Esophagus squamous epithelium (tissue), 5 donors: ENCODE measurements around the gene FAM83E. TPM values are rescaled to one million over a fixed set of nuclear protein-coding genes. Genes with fewer than 3 reads are reported as not detected.

Experiments
- DNase-seq: peaks from one replicate; lab custom pipeline; 2025; lab: John Stamatoyannopoulos, UW
- H3K27ac ChIP-seq, 4 donors: fragments of 200-600 bp; sonication (generic); one replicate each; pipeline ENCODE4 v1.5.1; 2016 to 2019; ENCODE audit warnings: mild to moderate bottlenecking in 1 of 4
- H3K27me3 ChIP-seq, 4 donors: fragments of 200-600 bp; sonication (generic); 1 replicate in 3 of 4; 2 replicates in 1 of 4; pipeline versions ENCODE4 v1.5.1 to v1.6.0; 2017 to 2021; ENCODE audit warnings: antibody characterized with exemption in 1 of 4
- H3K36me3 ChIP-seq, 3 donors: fragments of 200-600 bp; sonication (generic); one replicate each; pipeline ENCODE4 v1.5.1; 2016 to 2019
- H3K4me1 ChIP-seq, 3 donors: fragments of 200-600 bp; sonication (generic); one replicate each; pipeline ENCODE4 v1.5.1; 2017 to 2019
- H3K4me3 ChIP-seq, 4 donors: fragments of 200-600 bp; sonication (generic); 1 replicate in 3 of 4; 2 replicates in 1 of 4; pipeline ENCODE4 v1.5.1; 2016 to 2019; ENCODE audit warnings: mild to moderate bottlenecking in 2 of 4, moderate library complexity in 1 of 4
- H3K9me3 ChIP-seq, 3 donors: fragments of 200-600 bp; sonication (generic); one replicate each; pipeline ENCODE4 v1.5.1; 2016 to 2019
- CTCF ChIP-seq, 6 experiments: fragments of 450-650 bp in 4 of 6; fragments of 200-600 bp in 2 of 6; sonication (generic) in 2 of 6; IDR thresholded peaks; one replicate each; pipeline ENCODE4 v1.5.1; 2016 to 2019; ENCODE audit warnings: antibody characterized with exemption in 6 of 6, mild to moderate bottlenecking in 4 of 6, moderate library complexity in 4 of 6
- POLR2A ChIP-seq, 4 donors: fragments of 450-650 bp; IDR thresholded peaks; one replicate each; pipeline ENCODE4 v1.6.1; 2017; ENCODE audit warnings: antibody characterized with exemption in 4 of 4, mild to moderate bottlenecking in 4 of 4, moderate library complexity in 3 of 4
- WGBS, 2 donors: methylation state at CpG; one replicate each; pipeline ENCODE4 v1.1.5; 2018; 5-methylcytosine and 5-hydroxymethylcytosine counted together
- intact Hi-C: fragments of 100-400 bp; cut with DNase I; formaldehyde crosslinking; loops from one replicate; pipeline ENCODE4 v1.15.0; 2022
- total RNA-seq, 4 donors: library from RNA; depleted of rRNA; stranded (reverse); fragments of >200 nt; gene quantifications; one replicate each; pipeline ENCODE4 v1.1.0, GENCODE V29; 2016
- donor health status: DM: yes; HTN: yes; CAD: no.

Gene FAM83E
- total RNA-seq, 4 donors from 2014 or later: 3.1 to 12.3 (median 8.6) TPM

DNA sequence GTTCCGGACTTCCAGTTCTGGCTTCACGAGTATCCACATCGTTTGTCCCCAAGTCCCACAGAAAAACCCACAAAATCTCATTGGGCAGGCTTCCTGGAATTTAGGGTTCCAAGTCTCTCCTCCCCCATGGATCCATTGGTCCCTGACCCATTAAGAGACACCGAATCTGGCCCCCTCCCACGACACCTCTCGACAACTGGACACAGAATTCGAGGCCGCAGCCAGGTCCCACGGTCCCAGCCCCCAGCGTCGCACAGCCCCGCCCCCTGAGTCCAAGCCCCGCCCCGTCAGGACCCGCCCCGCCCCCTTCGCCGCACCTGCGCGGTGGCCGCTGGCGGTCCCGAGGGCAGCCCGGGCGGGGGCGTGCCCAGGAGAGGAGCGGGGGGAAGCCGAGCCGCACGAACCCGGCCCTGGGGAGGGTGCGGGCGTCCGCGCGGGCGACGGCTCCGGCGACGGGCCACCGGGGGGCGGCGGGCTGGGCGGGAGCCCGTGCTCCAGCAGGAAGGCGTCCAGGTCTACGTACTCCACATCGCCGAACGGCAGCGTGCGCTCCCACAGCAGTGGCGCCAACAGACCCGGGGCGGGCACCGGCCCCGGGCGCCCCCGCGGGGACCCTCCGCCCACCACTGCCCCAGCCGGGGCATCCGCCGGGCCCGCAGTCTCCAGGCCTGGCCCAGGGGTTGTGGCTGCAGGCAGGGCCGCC is 20.5 kb upstream of the FAM83E start:
- Histone ChIP-seq H3K27ac (peak overlapping the region; percentile 95 to 98 (median 96)), H3K4me3 (peak overlapping the region; percentile 63 to 86 (median 76)), H3K27me3 (no peaks in the 10 kb centered on the region), H3K4me1 (peaks cover 45 to 86% (median 52%) of the 10 kb centered on the region in 3 donors), H3K36me3 (peaks cover 0 to 27% (median 0%) of the 10 kb centered on the region in 3 donors), H3K9me3 (no peaks in the 10 kb centered on the region)
- no peak for DNase-seq
- TF ChIP-seq POLR2A (IDR thresholded peaks at IDR 0.05): peak in 3 of 4 donors; percentile 68 to 92 (median 85)
- TF ChIP-seq CTCF (IDR thresholded peaks at IDR 0.05): no peak
- 0 to 8% methylated on average over 3 of the region's 67 CpGs for WGBS, 2 donors
- intact Hi-C loops: no loop called here

- WGBS, 2 donors: 6 to 13% methylated on average over 10 to 14 of the region's 37 CpGs
- peak; percentile 84 for DNase-seq
- peak in 3 of 4 donors; percentile 49 to 86 (median 69) for TF ChIP-seq POLR2A (IDR thresholded peaks at IDR 0.05)
- peak in 1 of 6 experiments; percentile 2 for TF ChIP-seq CTCF (IDR thresholded peaks at IDR 0.05)
- H3K4me3 ChIP-seq: peak overlapping the region; percentile 63 to 86 (median 76)
- no peaks in the 10 kb centered on the region for H3K27me3 ChIP-seq
- H3K4me1 ChIP-seq: peaks cover 48 to 90% (median 55%) of the 10 kb centered on the region in 3 donors
- H3K36me3 ChIP-seq: peaks cover 0 to 35% (median 0%) of the 10 kb centered on the region in 3 donors
- peak overlapping the region; percentile 95 to 98 (median 96) for H3K27ac ChIP-seq
- H3K9me3 ChIP-seq: no peaks in the 10 kb centered on the region
- intact Hi-C loops: no loop called here
Measured at GRCh38 chr19:48634424-48635262, 19.8 kb upstream of the FAM83E start.

- whole genome bisulfite sequencing, 2 donors: 38 to 42% methylated on average over 5 to 7 of the region's 7 CpGs
Measured at GRCh38 chr19:48634036-48634342, 19.1 kb upstream of the FAM83E start.

GRCh38 chr19:48633148-48634035 is 18.5 kb upstream of the FAM83E start:
- TF ChIP-seq CTCF (IDR thresholded peaks at IDR 0.05) (no peak), POLR2A (IDR thresholded peaks at IDR 0.05) (no peak)
- Histone ChIP-seq H3K4me3 (peak overlapping the region in 2 of 4 donors; percentile 29 to 68), H3K36me3 (peaks cover 0 to 47% (median 0%) of the 10 kb centered on the region in 3 donors), H3K27me3 (no peaks in the 10 kb centered on the region), H3K27ac (peak overlapping the region; percentile 95 to 98 (median 96)), H3K9me3 (no peaks in the 10 kb centered on the region), H3K4me1 (peaks cover 42 to 84% (median 48%) of the 10 kb centered on the region in 3 donors)
- DNase-seq: no peak
- 45 to 68% methylated on average over 7 to 12 of the region's 22 CpGs for WGBS, 2 donors
- intact Hi-C loops: no loop called here

More at GRCh38 chr19:48634036-48634342, 19.1 kb upstream of the FAM83E start:
- DNase-seq: no peak
- Histone ChIP-seq H3K27ac (peak overlapping the region; percentile 95 to 98 (median 96)), H3K27me3 (no peaks in the 10 kb centered on the region), H3K4me1 (peaks cover 47 to 90% (median 54%) of the 10 kb centered on the region in 3 donors), H3K4me3 (peak overlapping the region; percentile 4 to 68 (median 46)), H3K36me3 (peaks cover 0 to 41% (median 0%) of the 10 kb centered on the region in 3 donors), H3K9me3 (no peaks in the 10 kb centered on the region)
- intact Hi-C loops: no loop called here
- TF ChIP-seq CTCF (IDR thresholded peaks at IDR 0.05): peak in 1 of 6 experiments; percentile 2
- TF ChIP-seq POLR2A (IDR thresholded peaks at IDR 0.05): no peak
